ENCODE measurements around the gene PDPK1.
A peak's percentile ranks its signal among the peaks of the same experiment; 100 is the strongest.
"Not testable (repeated sequence)": the region's sequence is repeated elsewhere in the genome, so short reads cannot be mapped to it uniquely, and the experiment has no call there.

PDPK1 gene

DNA sequence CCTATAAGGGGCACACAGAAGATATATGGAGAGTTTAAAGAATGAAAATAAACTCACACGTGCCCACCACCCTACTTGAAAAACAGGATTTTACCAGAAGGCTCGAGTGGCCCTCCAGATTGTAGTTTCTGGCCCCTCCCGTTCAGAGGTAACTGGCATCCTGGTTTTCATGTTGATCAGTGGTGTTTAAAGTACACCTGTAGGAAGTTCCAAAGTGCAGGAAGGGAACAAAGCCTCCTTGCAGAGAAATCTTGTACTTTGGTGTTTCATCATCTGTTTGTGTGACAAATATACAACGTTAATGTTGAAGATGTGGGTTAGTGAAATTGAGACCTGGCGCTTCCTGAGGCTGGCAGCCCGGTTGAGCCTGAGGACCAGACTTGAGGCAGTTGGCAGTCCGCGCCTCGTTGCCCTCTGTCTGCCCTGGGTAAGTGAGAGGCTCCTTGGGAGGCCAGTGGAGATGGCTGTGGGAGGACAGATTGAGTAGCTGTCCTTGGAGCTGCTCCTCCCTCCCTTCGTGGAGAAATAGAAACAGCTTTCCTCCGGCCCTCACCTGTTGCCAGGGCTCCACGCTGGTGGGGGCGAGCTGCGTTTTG lies 12.6 kb downstream of the PDPK1 start:
- DNase-seq = not testable (repeated sequence)

DNA sequence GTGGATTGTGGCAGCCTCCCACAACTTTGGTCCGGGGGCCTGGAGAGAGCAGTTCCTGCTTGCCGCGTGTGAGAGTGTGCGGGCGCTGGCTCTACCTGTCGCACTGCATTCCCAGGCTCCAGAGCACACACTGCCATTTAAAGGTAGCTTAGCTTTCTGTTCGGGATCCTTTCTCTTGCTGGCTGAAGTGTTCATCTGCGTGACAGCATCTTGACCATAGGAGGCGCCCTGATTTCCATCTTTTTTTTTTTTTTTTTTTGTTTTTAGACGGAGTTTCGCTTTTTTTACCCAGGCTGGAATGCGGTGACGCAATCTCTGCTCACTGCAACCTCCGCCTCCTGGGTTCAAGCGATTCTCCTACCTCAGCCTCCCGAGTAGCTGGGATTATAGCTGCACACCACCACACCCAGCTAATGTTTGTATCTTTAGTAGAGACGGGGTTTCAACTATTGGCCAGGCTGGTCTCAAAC lies 13.6 kb downstream of the PDPK1 start:
- DNase-seq = not testable (repeated sequence)

DNA sequence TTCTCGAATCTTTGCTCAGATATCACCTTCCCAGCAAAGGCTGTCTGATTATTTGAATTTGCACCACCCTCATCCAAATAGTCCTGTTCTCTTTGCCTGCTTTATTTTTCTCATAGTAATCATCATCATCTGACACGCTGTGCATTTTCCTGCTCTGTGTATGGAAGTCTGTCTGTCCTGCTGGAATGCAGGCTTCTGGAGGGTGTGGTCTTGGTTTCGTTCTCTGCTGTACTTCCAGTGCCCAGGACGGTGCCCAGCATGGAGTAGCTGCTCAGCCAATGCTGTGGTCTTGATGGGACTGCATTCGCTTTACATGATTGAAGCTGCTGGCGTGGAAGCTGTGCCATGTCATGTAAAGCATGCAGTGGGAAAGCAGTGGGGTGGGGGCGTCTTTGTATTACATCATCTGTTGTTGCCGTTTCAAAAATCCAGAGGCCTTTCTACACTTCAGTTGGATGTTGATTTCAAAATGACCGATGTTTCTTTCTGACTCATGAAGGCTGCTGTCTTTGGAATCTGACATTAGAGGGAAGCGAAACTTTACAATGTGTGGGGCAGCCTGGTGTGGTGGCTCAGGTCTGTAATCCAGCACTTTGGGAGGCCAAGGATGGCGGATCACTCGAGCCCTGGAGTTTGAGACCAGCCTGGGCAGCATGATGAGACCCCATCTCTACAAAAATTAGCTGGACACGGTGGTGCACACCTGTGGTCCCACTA lies 17.0 kb downstream of the PDPK1 start:
- not testable (repeated sequence) for DNase-seq

DNA sequence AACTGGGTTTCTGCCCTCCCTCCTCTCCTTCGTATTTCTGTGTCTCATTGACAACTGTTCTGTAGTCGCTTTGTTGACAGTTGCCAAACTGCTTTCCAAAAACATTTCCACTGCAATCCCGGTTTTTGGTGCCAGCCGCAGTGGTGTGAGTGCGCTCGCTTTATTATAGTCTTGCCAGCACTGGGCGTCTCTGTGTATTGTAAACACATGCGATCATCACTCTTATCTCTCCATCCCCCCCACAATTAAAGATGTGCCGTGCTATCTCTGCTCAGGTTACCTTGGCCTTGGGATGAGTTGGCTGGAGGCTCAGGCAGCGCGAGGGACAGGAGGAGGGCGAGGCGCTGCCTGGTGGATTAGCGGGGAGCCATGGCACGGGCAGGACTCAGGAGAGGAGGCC lies 19.3 kb downstream of the PDPK1 start:
- DNase-seq = not testable (repeated sequence)

DNA sequence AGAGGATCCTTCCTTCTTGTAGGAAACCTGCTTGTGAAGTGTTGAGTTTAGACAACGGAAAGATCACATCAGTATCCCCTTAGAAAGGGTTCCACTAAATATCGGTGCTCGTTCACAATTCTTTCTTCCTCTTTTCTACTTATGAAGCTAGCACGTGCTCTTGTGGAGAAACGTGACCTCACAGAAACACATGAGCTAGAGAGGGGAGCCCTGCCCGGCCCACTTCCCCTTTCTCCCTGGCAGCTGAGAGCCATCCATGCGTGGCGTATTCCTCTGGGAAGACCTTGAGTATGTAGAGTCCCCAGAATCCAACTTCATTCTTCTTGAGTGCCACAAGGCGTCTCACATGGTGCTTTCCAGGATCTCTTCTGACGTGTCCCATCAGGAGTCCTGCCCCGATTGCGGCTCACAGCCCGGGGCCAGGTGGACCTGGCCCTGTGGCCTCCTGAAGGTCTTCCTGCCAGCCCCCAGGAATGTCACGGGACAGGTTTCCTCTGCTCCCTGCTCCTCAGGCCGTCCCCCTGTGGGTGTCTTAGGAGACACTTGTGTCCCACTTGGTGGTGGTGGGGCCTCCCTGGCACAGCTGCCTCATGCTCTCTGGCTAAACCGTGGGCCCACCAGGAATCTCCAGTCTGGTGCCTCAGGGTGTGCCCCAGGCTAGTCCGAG lies 22.4 kb downstream of the PDPK1 start:
- DNase-seq = not testable (repeated sequence)

DNA sequence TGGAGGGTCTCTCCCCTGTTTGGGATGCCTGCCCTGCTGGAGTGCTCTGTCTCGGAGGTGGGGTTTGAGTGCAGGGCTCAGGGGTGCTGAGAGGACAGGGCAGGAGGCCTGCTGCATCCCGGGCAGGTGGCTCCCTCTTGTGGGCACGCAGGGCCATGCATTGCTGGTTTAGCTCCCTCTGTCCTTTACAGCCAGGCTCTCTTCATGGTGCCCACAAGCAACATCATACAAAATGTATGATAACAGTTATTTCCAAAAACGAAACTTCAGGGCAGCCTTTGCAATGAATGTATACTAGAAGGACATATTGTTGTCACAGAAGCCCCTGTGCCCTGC lies 22.9 kb downstream of the PDPK1 start:
- not testable (repeated sequence) for DNase-seq

DNA sequence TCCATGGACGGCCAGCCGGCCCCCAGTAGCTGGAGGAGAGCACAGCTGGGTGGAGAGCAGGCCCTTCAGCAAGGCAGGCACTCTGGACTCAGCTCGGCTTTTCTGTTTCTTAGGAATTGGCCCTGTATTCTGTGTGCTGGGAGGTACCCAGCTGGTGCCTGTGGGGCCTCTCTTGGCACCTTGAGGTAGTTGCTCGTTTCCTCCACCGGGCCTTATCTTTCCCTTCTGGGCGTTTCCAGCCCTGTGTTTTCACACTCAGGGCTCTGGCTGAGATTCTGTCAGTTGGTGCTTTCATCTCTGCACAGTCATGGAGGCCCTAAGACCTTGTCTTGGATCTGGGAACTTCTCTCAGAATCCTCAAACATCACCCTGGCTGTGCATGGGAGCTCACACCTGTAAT lies 29.7 kb downstream of the PDPK1 start:
- not testable (repeated sequence) for DNase-seq

DNA sequence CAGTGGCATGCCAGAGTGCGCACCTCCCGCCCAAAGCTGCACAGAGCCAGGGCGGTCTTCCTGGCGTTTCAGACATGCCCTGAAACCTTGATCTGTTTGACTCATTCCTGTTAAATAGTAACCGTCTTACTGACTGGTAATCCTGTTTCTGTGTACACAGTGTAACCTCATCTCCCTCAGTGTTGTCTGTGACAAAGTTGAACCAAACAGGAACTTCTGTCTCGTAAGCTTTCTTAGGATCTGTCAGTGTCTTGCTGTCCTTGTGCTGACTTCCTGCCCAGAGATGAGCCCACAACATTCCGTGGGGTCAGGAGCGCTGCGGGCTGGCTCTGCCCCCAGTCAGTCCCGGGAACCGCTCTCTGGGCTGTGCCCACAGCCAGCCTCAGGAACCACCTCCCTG lies 30.8 kb downstream of the PDPK1 start:
- DNase-seq = not testable (repeated sequence)

DNA sequence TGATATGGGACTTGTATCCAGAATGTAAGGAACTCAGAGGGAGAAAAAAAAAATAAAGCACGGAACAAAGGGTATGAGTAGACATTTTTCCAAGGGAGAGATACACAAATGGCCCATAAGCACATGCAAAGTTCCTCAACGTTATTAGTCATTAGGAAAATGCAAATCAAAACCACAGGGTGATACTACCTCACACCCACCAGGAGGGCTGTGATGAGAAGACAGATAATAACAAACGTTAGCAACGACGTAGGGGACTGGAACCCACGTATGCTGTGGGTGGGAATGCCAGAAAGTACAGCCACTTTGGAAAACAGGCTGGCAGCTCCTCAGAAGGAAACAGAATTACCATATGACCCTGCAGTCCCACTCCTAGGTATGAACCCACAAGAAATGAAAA lies 34.9 kb downstream of the PDPK1 start:
- not testable (repeated sequence) for DNase-seq

DNA sequence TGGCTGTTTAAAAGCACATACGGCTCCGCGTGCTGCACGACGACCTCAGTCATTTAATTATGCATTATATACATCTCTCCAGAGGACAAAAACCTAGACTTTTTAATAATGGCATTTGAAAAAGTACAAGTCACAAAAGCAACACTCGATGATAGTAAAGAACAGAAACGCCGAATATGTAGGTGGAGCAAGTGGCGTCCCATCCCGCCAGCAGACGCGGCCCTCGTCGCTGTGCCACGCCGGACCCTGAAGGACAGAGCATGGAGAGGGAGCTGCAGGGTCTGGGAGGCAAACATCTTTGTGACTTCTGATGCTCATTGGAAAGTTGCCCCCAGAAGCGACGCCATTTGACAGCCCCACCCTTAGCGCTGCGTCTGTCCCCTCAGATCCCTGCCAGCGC lies 38.0 kb downstream of the PDPK1 start:
- not testable (repeated sequence) for DNase-seq

DNA sequence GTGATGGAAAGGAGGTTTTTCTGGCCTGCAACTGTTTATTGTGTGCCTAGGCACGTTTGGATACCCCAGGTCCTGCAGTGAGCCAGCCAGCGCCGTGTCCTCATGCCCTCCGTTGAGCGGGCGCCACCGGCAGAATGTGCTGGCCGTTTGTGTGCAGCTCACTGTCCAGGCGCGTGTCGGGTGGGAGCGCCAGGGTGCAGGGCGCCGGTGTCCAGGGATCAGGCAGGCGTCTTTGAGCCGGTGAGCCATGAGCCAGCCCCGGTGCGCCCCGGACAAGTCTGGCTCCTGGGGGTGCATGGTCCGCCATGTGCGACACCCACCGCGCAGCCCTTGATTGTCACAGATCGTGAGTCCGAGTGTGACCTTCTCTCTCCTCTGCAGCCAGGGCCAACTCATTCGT lies 39.2 kb downstream of the PDPK1 start:
- DNase-seq = not testable (repeated sequence)

DNA sequence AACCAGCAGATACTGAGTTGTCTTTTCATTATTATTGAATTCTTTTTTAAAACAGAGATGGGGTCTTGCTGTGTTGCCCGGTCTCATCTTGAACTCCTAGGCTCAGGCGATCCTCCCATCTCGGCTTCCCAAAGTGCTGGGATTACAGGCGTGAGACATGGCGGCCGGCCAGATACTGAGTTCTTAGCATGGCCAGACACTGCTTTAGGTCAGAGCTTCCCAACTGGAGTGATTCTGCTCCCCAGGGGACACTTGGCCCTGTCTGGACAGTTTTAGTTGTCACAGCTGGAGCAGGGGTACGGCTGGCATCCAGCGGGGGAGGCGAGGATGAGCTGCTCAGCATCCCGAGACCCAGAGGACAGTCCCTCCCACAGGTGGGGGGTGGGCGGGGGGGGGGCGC lies 41.1 kb downstream of the PDPK1 start:
- not testable (repeated sequence) for DNase-seq

DNA sequence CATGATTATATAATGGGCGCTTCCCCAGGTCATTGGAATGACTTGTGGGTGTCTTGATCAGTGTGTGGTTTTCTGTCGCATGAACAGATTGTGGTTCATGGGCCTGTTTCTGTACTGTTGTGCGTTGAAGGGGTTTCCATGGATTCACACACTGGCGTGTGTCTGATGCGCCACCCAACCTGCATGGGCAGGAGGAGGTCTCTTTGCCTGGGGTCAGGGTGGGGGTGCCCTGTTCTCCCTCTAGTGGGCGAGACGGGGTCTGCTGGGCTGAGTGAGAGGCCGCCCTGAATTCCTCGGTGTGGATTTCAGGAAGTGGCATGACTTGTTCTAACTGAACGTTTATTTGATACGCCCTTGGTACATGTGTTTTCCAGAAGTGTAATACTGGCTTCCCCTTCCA lies 42.3 kb downstream of the PDPK1 start:
- peak; percentile 21 for DNase-seq

DNA sequence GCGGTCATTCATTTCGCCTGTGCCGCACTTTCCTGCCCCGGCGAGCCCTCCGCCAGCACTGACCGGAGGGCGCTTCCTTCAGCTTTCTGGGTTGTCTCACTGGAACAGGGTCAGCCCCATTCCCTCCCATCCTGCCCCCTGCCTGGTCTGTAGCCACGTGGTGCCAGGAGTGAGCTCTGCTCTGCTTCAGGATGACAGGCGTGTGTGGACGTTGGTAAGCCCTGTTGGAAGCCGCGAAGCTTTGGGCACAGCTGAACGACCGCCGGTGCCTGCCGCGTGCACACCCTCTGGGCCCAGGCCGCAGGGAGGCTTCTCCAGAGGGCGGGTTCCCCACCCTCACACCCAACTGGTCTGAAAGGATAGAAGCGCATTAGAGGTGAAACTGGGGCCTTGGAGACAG lies 43.0 kb downstream of the PDPK1 start:
- not testable (repeated sequence) for DNase-seq

DNA sequence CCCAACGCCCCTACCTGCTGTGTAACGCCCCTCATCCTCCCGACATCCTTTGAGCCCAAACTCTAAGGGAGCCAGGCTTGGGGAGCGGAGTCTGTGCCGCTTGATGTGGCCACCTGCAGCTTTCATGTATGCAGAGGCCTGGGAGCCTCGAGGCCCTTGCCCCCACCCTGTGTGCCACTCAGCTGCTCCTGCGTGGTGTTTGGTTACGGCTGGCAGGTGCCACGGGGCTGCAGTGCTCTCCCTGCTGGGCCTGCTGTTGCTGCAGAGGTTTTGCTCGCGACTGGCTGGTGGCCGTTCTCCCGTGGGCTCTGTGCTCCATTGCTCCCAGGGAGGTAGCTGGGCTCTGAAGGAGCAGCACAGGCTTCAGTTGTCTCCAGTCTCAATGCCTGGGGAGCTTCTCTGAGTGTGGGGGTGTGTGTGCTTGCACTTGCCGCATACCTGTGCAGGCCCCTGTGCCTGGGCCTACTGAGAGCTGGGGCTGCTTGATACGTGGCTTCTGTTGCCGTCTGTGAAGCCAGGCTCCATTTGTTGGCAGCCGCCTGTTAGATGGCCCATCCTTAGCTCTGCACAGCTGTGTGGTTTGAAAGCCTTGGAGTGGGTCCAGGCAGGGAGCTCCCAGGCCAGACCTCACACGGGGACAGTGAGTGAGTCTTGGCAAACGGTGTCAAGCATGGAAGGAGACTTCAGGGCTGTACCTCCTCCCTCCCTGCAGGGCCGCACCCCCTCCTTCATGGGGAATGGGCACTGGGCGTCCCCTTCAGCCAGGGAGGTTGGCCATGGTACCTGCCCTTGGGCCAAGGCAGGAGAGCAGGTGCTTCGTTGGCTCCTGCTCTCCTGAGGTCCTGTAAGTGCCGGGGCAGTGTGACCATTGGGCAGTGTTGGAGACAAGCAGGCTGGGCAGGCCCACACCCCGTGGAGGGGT lies 47.2 kb downstream of the PDPK1 start:
- no peak for DNase-seq

DNA sequence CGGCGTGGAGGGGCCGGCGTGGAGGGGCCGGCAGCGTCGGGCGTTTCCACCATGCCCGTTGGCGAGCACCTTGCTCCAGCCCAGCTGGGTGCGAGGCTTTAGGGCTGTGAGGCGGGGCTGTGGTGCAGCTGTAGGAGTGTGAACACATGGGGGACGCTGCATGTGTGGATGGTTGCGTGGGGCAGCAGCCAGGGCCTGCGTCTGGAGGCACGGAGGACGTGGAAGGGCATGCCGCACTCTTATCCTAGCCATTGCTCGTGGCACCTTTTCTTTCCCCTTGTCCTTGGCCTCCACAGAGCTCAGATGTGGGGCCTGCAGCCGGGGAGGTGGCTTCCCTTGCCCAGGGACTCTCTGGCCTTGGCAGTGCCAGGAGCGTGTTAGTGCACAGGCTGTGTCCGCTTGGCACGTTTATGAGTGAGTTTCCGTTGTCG lies 47.8 kb downstream of the PDPK1 start:
- DNase-seq = no peak

DNA sequence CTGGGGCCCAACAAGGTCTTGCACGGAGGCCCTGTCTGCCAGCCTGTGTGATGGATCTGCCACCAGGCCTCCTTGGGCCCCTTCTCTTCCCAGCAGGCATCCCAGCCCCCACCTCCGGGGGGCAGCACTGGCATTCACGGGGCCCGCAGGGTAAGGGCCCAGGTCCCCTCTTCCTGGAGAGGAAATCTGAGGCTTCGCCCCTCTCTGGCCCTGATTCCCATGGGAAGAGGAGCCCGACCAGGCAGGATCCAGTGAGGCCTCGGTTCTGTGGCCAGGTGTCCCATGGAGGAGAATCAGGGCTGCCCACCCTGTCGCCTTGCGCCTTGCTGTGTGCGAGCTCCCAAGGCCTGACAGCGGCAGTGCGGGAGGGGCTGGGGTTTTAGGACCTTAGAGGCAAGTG lies 48.4 kb downstream of the PDPK1 start:
- DNase-seq = no peak

DNA sequence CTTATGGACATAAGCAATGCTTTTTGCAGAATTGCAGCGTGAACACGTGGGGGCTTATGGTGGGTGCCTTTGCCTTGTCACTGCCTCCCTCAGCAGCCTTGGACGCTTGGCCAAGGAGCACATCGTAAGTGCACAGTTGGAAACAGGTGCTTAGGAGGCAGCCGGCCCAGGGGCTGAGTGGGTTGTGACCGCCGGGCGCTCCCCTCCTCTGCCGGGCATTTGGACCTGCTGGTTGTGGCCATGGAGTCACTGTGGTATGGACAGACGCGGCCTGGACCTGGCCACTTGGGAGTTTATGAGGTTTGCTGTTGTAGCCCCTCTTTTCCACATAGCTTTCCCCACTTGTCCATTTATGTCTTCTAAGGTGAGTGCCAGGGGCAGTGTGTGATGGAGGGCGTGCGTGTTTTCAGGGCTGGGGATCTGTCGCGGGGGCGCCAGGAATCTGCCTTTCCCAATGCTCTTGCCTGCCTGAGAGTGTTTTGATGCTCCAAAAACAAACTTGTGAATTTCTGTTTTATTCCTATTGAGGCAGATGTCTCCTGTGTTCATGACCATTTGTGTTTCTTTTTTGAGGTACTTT lies 49.2 kb downstream of the PDPK1 start:
- no peak for DNase-seq

DNA sequence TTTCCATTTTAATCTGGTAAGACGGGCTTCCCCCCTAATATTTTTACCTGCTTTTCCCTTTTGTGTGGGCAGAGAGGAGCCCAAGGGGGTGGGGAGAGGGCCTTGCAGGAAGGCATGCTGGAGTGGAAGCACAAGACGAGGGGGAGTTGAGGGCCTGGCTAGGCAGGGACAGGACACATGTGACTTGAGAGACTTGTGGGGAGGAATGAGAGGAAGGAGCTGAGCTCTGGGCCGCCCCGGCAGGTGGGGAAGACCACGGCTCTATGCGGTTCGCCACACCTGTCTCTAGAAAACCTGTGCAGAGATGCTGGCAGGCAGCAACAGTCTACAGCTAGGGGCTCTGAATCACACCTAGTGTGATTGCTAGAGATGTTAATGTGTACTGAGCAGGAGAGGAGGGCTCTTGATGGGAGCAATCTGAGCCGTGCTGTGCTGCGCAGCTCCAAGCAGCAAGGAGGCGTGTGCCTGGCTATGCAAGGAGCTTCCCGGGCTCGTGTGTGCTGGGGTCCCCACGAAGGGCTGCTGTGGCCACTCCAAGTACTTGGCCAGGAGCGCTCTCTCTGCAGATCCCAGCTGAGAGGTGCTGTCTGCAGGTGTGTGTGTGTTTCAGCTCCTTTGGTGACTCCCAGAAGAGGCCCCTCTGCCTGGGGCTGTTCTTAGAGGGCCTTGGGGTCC lies 50.2 kb downstream of the PDPK1 start:
- no peak for DNase-seq

DNA sequence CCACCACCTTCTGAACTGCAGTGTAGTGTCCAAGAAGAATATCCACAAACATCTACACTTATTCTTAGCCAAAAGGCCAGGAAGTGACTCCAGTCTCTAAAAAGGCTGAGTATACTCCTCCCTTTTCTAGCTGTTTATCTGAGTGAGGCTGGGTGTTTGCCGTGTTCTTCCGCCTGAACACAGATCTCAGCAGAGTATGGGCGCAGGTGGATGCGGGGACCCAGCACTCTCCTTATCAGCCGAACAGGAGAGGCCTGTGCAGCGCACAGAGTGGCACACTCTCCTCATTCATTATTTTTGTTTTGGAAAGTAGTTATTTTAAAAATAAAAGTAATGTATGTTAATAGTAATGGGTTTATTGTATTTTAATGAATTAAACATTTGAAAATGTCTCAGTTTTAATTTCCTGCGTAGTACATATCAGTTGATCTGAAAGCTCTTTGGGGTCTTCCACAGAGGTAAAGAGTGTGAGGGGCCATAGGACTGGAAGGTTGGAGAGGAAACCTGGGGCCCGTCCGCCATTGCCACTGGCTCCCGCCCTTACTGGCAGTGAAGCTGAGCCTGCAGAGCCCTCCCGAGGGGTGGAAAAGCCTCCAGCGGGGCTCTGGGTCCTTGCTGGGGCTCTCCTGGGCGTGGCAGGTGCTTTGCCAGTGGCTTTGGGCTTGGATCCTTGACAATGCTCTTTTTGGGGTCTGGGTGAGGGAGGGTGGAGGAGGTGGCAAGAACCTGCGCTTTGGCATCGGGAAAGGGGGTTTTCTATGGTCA lies 53.8 kb downstream of the PDPK1 start:
- DNase-seq = no peak

DNA sequence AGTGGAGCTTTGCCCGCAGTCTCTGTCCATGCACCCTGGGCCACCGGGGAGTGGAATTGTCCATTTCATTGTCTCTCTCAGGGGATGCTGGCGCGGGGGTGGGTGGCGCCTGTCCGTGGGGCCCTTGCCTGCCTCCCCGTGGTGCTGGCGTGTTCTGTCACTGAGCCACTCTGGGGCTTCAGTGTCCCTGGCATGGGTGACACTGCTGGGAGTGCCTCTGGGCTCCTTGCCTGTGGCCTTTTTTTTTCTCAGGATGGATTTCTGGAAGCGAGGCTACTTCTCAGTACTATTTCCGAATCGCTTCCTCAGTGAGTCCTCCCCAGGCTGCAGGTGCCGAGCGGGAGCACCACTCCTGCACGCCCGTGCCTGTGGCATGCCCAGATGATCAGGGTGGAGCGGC lies 55.0 kb downstream of the PDPK1 start:
- DNase-seq = no peak

All from NCI-H82 (cell line).